ENCODE results near the gene IGHMBP2. TPM values are rescaled to one million over a fixed set of nuclear protein-coding genes. Genes with fewer than 3 reads are reported as not detected.
"Not testable (repeated sequence)": the region's sequence is repeated elsewhere in the genome, so short reads cannot be mapped to it uniquely, and the experiment has no call there.

Gene IGHMBP2
- total RNA-seq: 10 to 100 TPM; 29.4 to 31.1 TPM

DNA sequence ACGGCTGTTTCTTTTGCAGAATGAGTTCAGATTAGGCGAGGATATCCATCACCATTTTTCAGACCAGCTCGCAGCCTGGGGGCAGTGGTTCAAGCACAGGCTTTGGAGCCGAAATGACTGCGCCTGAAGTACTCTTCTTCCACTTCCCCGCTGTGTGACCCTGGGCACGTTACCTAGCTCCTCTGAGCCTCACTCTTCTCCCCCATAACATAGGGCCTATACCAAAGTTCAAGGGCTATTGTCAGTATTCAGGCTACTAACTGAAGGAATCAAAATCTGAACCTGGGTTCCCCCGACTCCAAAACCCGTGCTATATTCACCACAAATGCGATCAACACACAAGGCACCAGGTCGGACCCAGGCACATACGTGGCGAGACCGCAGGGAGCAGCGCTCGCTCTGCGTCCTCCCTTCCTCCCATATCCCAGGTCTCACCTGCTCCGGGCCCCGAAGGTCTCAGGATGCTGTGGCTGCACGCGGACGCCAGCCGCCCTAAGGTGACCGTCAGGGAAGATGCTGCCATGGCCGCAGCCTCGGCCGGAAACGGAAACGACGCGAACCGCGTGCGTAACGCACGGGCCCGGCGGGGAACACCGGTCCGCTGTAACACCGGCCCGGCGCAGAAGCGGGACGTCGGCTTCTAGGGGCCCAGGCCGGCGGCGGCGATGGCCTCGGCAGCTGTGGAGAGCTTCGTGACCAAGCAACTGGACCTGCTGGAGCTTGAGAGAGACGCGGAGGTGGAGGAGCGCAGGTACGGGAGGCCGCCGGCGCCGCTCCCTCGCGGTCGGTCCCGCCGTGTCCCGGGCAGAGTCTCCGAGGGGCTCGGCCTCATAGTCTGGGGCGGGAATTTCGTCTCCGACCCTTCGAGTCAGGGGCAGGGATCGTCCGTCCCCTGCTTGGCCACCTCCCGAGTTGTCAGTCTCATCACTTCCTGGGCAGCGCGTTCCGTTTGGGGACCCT is at the start of gene IGHMBP2, which contains the start of gene MRPL21:
IGHMBP2 (plus strand) TSS at position 604 of the 960 bp plus-strand sequence; CDS start at position 666, 62 bp downstream.
MRPL21 (minus strand) TSS at position 545 of the 960 bp plus-strand sequence; CDS start at position 523, 22 bp downstream.
- peak; percentile 88 for DNase-seq
- Mint-ChIP-seq H3K4me3 (peak within 1 kb of the TSS; percentile 88), H3K4me1 (ENCODE audit: low read depth) (peaks cover 41% of the 10 kb centered on the region), H3K36me3 (ENCODE audit: low read depth) (peaks cover 27% of the 10 kb centered on the region), H3K27me3 (ENCODE audit: low read depth) (no peaks in the 10 kb centered on the region), H3K27ac (peak within 1 kb of the TSS; percentile 85), H3K9me3 (no peaks in the 10 kb centered on the region)
- CTCF ChIA-PET: interaction anchor here (1.2 kb wide), 1 partner anchor 78 kb away, joined by 3 read pairs; no protein-coding TSS in a partner anchor
- intact Hi-C loops (cut with micrococcal nuclease): loop anchor here (1.0 to 2.0 kb wide), 2 partner anchors 61 to 145 kb away; partner anchors contain the start of gene TPCN2

DNA sequence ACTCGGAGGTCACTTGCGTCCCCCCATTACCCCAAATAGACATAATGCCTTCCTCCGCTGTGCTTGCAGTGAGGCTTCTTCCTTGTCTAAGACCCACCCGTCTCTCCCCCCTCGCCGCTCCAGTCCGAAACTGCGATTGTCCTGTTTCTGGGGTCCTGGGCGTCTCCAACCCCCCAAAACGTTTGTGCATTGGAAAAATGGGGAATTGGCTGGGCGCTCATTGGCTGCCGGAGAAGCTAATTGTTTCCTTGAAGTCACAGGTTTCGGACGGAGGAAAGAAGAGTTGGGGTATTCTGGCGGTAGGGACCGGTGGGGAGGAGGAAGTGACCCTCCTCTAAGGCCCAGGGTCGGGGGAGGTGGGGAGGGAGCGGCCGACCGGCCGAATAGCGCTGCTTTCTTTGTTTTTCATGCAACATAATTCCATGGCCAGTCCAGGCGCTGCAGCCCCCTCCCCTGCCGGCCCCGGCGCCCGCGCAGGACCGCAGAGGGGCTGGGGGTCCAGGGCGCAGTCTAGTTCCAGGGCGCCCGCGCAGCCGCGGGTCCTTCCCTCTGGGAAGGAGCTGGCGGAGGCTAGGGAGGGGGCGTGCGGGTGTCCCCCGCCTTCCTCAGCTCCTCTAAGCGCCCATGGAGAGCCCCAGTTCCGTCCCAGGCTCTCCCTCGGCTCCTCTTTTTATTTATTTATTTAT is 49.3 kb upstream of the IGHMBP2 start:
- no peak overlapping the region for H3K27ac Mint-ChIP-seq
- H3K9me3 Mint-ChIP-seq: no peaks in the 10 kb centered on the region
- DNase-seq: no peak
- H3K4me1 Mint-ChIP-seq (ENCODE audit: low read depth): peaks cover 4% of the 10 kb centered on the region
- H3K27me3 Mint-ChIP-seq (ENCODE audit: low read depth): peaks cover 19% of the 10 kb centered on the region
- H3K36me3 Mint-ChIP-seq (ENCODE audit: low read depth): no peaks in the 10 kb centered on the region
- no peak overlapping the region for H3K4me3 Mint-ChIP-seq
- CTCF ChIA-PET: interaction anchor here (0.7 to 1.0 kb wide), 2 partner anchors 10 to 56 kb away, joined by 3 to 4 read pairs; no protein-coding TSS in a partner anchor
- intact Hi-C loops (cut with micrococcal nuclease): no loop called here

DNA sequence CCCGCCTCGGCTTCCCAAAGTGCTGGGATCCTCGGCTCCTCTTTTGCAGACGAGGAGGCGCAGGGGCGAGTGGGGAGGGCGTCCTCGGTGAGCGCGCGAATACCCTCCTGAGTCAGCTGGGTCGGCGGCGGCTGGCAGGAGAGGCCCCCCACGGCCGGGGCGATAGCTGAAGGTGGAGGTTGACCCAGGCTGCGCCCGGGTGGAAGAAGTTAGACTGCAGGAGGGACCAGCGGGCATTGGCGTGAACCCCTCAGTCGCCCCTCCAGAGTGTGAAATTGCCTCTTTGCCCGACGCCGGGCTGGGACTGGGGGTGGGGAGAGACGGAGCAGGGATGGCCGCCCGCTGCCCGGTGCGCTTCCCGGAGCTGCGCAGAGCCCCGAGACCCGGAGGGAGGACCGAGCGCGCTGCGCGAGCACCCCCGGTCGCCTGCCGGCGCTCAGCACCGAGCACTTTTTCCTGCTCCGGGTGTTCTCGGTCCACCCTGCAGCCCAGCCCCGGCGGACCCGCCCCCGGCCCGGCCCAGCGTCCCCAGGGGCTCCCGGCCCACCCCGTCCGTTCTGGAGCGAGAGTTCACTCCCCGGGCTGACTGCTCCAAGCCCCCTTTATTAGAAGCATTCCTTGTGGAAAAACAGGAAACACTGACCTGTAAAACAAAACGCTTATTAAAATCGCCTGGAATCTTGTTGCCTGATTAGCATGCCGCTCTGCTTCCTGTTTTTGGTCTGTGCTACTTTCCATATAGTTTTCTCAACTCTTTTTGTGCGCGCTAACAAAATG is 48.3 kb upstream of the IGHMBP2 start:
- DNase-seq: peak; percentile 20
- H3K4me1 Mint-ChIP-seq (ENCODE audit: low read depth): peaks cover 4% of the 10 kb centered on the region
- intact Hi-C loops (cut with micrococcal nuclease): no loop called here
- H3K36me3 Mint-ChIP-seq (ENCODE audit: low read depth): no peaks in the 10 kb centered on the region
- H3K4me3 Mint-ChIP-seq: peak overlapping the region; percentile 52
- peaks cover 19% of the 10 kb centered on the region for H3K27me3 Mint-ChIP-seq (ENCODE audit: low read depth)
- CTCF ChIA-PET: interaction anchor here (1.0 kb wide), 1 partner anchor 11 kb away, joined by 3 read pairs; no protein-coding TSS in a partner anchor
- no peaks in the 10 kb centered on the region for H3K9me3 Mint-ChIP-seq
- H3K27ac Mint-ChIP-seq: no peak overlapping the region

DNA sequence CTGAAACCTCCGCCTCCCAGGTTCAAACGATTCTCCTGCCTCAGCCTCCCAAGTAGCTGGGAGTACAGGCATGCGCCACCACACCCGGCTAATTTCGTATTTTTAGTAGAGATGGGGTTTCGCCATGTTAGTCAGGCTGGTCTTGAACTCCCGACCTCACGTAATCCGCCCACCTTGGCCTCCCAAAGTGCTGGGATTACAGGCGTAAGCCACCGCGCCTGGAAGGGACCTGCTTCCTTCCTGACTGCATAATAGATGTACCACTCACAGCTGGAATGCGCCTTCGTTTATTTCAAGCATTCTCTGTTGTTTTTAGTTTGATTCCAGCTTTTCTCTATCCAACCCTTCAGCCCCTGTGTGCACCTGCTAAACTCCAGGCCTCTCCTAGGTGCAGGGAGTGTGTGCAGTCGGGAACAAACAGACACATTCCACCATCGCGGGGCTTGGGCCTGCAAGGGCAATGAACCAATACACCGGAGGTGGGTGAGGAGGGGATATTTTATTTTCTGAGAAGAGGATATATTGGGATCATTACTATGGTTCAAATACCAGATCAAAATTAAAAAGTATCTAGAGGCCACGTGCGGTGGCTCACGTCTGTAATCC is 47.2 kb upstream of the IGHMBP2 start:
- H3K4me1 Mint-ChIP-seq (ENCODE audit: low read depth); H3K4me3 Mint-ChIP-seq; H3K9me3 Mint-ChIP-seq; DNase-seq; intact Hi-C loops (cut with micrococcal nuclease); H3K36me3 Mint-ChIP-seq (ENCODE audit: low read depth); H3K27ac Mint-ChIP-seq: not testable (repeated sequence)
- peaks cover 19% of the 10 kb centered on the region for H3K27me3 Mint-ChIP-seq (ENCODE audit: low read depth)
- CTCF ChIA-PET: interaction anchor here (0.6 to 0.7 kb wide), 2 partner anchors 18 to 55 kb away, joined by 3 to 4 read pairs; no protein-coding TSS in a partner anchor

DNA sequence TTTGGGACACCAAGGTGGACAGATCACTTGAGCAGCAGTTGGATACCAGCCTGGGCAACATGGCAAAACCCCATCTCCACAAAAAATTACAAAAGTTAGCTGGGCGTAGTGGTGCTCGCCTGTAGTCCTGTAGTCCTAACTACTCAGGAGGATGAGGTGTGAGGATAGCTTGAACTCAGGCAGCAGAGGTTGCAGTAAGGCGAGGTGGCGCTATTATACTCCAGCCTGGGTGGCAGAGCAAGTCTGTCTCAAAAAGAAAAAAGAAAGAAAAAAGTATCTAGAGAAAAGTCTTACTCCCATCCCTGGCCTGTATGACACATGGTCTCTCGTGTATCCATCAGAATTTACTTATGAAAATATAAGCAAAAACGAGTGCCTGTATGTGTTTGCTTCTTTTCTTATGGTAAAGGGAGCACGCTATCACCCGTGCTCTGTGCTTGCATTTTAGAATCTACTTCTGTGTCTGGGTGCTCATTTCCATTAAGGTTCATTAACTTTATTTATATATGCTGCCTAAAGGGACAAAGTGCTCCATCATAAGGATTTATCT is 46.6 kb upstream of the IGHMBP2 start:
- Mint-ChIP-seq H3K9me3 (no peaks in the 10 kb centered on the region), H3K4me1 (ENCODE audit: low read depth) (peaks cover 4% of the 10 kb centered on the region), H3K27ac (no peak overlapping the region), H3K36me3 (ENCODE audit: low read depth) (no peaks in the 10 kb centered on the region), H3K4me3 (no peak overlapping the region), H3K27me3 (ENCODE audit: low read depth) (peaks cover 19% of the 10 kb centered on the region)
- intact Hi-C loops (cut with micrococcal nuclease): no loop called here
- CTCF ChIA-PET: interaction anchor here (0.6 kb wide), 1 partner anchor 19 kb away, joined by 3 read pairs; no protein-coding TSS in a partner anchor
- DNase-seq: no peak

DNA sequence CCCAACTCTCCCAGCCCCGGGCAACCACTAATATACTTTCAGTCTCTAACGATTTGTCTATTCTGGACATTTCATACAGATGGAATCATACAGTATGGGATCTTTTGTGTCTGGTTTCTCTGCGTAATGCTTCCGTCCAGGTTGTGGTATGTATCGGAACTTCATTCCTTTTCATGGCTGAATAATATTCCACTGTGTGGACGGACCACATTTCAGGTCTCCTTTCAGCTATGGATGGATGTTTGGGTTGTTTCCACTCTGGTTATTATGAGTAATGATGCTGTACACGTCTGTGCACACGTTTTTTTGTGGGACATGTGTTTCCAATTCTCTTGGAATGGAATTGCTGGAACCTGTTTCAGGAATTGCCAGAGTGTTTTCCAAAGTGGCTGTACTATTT is 44.6 kb upstream of the IGHMBP2 start:
- CTCF ChIA-PET: interaction anchor here (0.7 kb wide), 1 partner anchor 434 kb away, joined by 4 read pairs; no protein-coding TSS in a partner anchor
- no peak overlapping the region for H3K4me3 Mint-ChIP-seq

DNA sequence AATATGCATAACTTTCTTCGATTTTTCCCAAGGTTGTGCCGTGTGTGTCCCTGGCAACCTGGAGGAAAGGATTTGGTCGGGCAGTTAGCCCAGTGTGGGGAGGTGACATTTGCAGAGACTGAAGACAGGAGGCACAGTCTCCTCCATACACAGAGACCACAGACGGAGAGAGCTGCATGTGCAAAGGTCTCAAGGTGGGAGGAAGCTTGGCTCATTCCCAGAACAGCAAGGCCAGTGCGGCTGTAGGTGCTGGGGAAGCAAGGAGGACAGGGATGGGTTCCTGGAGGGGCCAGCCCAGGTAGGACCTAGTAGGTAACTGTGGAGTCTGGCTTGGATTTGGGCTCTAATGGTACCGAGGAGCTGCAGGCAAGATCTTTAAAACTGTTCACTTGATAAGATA is 41.3 kb upstream of the IGHMBP2 start:
- CTCF ChIA-PET: no interaction called here
- Mint-ChIP-seq H3K27ac (no peak overlapping the region), H3K9me3 (peaks cover 4% of the 10 kb centered on the region), H3K36me3 (ENCODE audit: low read depth) (peaks cover 3% of the 10 kb centered on the region), H3K4me1 (ENCODE audit: low read depth) (no peaks in the 10 kb centered on the region), H3K4me3 (no peak overlapping the region), H3K27me3 (ENCODE audit: low read depth) (no peaks in the 10 kb centered on the region)
- DNase-seq: no peak
- intact Hi-C loops (cut with micrococcal nuclease): no loop called here

More for the DNA sequence above, 44.6 kb upstream of the IGHMBP2 start:
- DNase-seq: no peak
- intact Hi-C loops (cut with micrococcal nuclease): no loop called here
- Mint-ChIP-seq H3K36me3 (ENCODE audit: low read depth) (peaks cover 2% of the 10 kb centered on the region), H3K4me1 (ENCODE audit: low read depth) (peaks cover 4% of the 10 kb centered on the region), H3K27me3 (ENCODE audit: low read depth) (peaks cover 7% of the 10 kb centered on the region), H3K27ac (no peak overlapping the region), H3K9me3 (peaks cover 4% of the 10 kb centered on the region)

DNA sequence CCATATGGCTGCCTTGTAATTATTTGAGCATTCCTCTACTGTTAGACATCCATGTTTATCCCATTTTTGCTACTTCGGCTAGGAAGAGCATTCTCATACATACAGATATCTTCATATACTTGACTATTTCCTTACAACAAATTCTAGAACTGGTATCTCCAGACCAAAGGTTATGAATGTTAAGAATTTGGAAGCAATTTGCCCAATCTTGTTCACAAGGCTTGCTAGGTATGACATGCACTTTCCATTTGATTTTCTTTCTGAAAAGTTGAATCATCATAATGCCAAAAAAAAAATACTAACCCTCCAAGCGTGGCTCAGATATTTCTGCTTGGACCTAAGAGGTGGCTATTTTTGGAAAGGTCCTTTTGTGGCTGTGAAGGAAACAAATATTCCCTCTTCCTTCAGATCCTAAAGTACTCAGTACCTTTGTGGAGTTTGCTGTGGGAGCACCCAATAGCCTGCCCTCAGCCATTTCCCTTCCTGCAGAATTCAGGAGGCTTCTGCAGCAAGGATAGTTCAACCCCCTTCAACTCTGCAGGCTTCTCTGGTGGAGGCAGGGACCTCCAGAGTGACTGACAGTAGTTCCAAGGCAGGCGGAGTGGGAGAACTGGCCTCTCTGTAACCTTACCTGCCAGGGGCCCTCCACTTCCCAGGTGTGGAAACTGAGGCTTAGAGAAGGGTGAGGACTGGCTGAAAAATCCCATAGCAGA is 40.0 kb upstream of the IGHMBP2 start:
- no peak overlapping the region for H3K27ac Mint-ChIP-seq
- H3K9me3 Mint-ChIP-seq: peaks cover 4% of the 10 kb centered on the region
- DNase-seq: no peak
- H3K27me3 Mint-ChIP-seq (ENCODE audit: low read depth): peaks cover 3% of the 10 kb centered on the region
- H3K4me1 Mint-ChIP-seq (ENCODE audit: low read depth): no peaks in the 10 kb centered on the region
- H3K36me3 Mint-ChIP-seq (ENCODE audit: low read depth): peaks cover 3% of the 10 kb centered on the region
- intact Hi-C loops (cut with micrococcal nuclease): no loop called here
- H3K4me3 Mint-ChIP-seq: no peak overlapping the region
- CTCF ChIA-PET: interaction anchor here (0.6 kb wide), 2 partner anchors 13 to 844 kb away, joined by 3 read pairs; no protein-coding TSS in a partner anchor

DNA sequence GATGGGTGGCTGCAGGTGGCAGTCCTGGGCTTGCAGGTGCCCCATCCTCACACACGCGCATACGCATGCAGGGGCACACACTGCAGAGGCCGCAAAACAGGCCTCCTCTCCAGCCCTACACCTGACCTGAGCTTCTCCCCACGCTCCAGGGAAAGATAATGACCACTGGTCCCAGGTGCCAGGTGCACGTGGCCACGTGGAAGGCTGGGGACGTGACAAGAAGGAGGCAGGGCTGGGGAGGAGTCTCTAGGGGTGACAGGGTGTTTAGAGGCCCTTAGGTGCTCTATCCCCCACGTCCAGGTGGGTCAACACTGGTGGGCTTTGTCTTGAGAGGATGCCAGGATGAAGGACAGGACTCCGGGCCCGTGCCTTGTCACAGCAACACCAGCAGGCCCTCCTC is 38.5 kb upstream of the IGHMBP2 start:
- Mint-ChIP-seq H3K4me3 (no peak overlapping the region), H3K27me3 (ENCODE audit: low read depth) (peaks cover 14% of the 10 kb centered on the region), H3K4me1 (ENCODE audit: low read depth) (peaks cover 10% of the 10 kb centered on the region), H3K27ac (no peak overlapping the region), H3K9me3 (peaks cover 4% of the 10 kb centered on the region), H3K36me3 (ENCODE audit: low read depth) (peaks cover 3% of the 10 kb centered on the region)
- DNase-seq: no peak
- intact Hi-C loops (cut with micrococcal nuclease): no loop called here
- CTCF ChIA-PET: no interaction called here

DNA sequence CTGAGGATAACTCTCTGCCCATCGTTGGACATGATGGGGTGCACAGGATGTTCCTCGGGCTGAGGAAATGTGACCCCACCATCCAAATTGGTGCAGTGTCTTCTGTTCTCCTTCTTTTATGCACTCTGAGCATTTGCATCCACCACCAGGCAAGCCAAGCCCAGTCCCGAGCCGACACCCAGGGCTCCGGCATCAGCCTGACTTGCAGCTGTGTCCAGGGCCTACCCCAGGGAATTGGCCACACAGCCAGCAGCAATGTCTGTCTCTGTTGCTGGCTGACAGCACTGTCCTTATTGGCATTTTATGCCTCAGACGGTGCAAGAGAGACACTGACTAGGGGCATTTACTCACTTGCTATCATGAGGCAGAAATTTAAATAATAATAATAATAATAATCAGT is 36.6 kb upstream of the IGHMBP2 start:
- intact Hi-C loops (cut with micrococcal nuclease): no loop called here
- no peak overlapping the region for H3K27ac Mint-ChIP-seq
- CTCF ChIA-PET: no interaction called here
- H3K36me3 Mint-ChIP-seq (ENCODE audit: low read depth): peaks cover 3% of the 10 kb centered on the region
- H3K9me3 Mint-ChIP-seq: peaks cover 4% of the 10 kb centered on the region
- no peak for DNase-seq
- H3K4me3 Mint-ChIP-seq: no peak overlapping the region
- H3K27me3 Mint-ChIP-seq (ENCODE audit: low read depth): peaks cover 17% of the 10 kb centered on the region
- H3K4me1 Mint-ChIP-seq (ENCODE audit: low read depth): peaks cover 12% of the 10 kb centered on the region
